Mesothelial cell of epicardium (in vitro differentiated cells): ENCODE measurements around the gene UGT1A6. TPM values are rescaled to one million over a fixed set of nuclear protein-coding genes. Genes with fewer than 3 reads are reported as not detected.
"Not testable (repeated sequence)": the region's sequence is repeated elsewhere in the genome, so short reads cannot be mapped to it uniquely, and the experiment has no call there.

Experiments
- DNase-seq, 2 experiments: peaks; one replicate each; pipeline ENCODE4 v3.0.0; 2021; ENCODE audit warnings: low spot score in 2 of 2; ENCODE audit not compliant: unreplicated experiment in 2 of 2
- H3K27ac Mint-ChIP-seq: 2 replicates; pipeline ENCODE4 v1.8.0; 2021; ENCODE audit warnings: mixed read lengths
- H3K27me3 Mint-ChIP-seq: 2 replicates; pipeline ENCODE4 v1.8.0; 2021; ENCODE audit warnings: low read depth, mixed read lengths
- H3K36me3 Mint-ChIP-seq: 2 replicates; pipeline ENCODE4 v1.8.0; 2021; ENCODE audit warnings: mixed read lengths
- H3K4me1 Mint-ChIP-seq: 2 replicates; pipeline ENCODE4 v1.8.0; 2021; ENCODE audit warnings: mixed read lengths
- H3K4me3 Mint-ChIP-seq: 2 replicates; pipeline ENCODE4 v1.8.0; 2021; ENCODE audit warnings: mild to moderate bottlenecking, moderate library complexity, mixed read lengths
- H3K9me3 Mint-ChIP-seq: 2 replicates; pipeline ENCODE4 v1.8.0; 2021; ENCODE audit warnings: mixed read lengths
- total RNA-seq: library from RNA; stranded (reverse); gene quantifications from 3 replicates; pipeline ENCODE4 v1.2.1, GENCODE V29; 2021
- TF ChIP-seq, protein P1 (sequence below): fragments of 200-600 bp; sonication (generic); IDR thresholded peaks from one replicate; pipeline ENCODE4 v1.5.0; 2021; ENCODE audit warnings: antibody characterized with exemption; ENCODE audit not compliant: unreplicated experiment

Gene UGT1A6
- total RNA-seq, 1 donor from 2014 or later = not detected

DNA sequence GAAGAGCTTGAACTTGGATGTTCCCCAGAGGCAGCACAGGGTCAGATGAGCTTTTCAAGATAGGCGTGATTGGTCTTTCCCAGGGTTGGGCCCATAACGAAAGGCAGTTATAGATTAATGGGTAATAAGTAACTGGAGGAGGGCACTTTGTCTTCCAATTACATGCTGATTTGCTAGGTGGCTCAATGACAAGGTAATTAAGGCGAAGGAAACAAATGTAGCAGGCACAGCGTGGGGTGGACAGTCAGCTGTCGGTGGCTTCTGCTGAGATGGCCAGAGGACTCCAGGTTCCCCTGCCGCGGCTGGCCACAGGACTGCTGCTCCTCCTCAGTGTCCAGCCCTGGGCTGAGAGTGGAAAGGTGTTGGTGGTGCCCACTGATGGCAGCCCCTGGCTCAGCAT, 25.9 kb downstream of the UGT1A6 start, which contains the start of gene UGT1A4:
TSS of gene UGT1A4 (plus strand) at position 185 of the 400 bp plus-strand sequence. CDS start at position 270, 85 bp downstream.
- H3K4me1 Mint-ChIP-seq = no peaks in the 10 kb centered on the region
- no peaks in the 10 kb centered on the region for H3K9me3 Mint-ChIP-seq
- H3K36me3 Mint-ChIP-seq = no peaks in the 10 kb centered on the region
- H3K4me3 Mint-ChIP-seq = no peak within 1 kb of the TSS
- DNase-seq = no peak
- H3K27ac Mint-ChIP-seq = no peak within 1 kb of the TSS
- TF ChIP-seq, protein P1, sequence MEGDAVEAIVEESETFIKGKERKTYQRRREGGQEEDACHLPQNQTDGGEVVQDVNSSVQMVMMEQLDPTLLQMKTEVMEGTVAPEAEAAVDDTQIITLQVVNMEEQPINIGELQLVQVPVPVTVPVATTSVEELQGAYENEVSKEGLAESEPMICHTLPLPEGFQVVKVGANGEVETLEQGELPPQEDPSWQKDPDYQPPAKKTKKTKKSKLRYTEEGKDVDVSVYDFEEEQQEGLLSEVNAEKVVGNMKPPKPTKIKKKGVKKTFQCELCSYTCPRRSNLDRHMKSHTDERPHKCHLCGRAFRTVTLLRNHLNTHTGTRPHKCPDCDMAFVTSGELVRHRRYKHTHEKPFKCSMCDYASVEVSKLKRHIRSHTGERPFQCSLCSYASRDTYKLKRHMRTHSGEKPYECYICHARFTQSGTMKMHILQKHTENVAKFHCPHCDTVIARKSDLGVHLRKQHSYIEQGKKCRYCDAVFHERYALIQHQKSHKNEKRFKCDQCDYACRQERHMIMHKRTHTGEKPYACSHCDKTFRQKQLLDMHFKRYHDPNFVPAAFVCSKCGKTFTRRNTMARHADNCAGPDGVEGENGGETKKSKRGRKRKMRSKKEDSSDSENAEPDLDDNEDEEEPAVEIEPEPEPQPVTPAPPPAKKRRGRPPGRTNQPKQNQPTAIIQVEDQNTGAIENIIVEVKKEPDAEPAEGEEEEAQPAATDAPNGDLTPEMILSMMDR = no peak
- peaks cover 25% of the 10 kb centered on the region for H3K27me3 Mint-ChIP-seq

DNA sequence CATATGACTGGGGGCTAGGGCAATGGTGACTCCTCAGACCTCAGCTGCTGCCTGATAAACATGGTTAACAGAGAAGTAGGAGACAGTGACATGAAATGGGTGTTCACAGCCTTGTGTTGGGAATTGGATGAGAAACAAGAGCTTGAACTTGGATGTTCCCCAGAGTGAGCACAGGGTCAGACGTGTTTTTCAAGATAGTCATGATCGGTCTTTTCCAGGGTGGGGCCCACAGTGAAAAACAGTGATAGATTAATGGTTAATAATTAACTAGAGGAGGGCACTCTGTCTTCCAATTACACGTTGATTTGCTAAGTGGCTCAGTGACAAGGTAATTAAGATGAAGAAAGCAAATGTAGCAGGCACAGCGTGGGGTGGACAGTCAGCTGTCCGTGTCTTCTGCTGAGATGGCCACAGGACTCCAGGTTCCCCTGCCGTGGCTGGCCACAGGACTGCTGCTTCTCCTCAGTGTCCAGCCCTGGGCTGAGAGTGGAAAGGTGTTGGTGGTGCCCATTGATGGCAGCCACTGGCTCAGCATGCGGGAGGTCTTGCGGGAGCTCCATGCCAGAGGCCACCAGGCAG, 36.1 kb downstream of the UGT1A6 start, which contains the start of gene UGT1A3:
TSS of gene UGT1A3 (plus strand) at position 320 of the 579 bp plus-strand sequence. CDS start at position 405, 85 bp downstream.
- no peak within 1 kb of the TSS for H3K4me3 Mint-ChIP-seq
- H3K9me3 Mint-ChIP-seq = peaks cover 7% of the 10 kb centered on the region
- no peak within 1 kb of the TSS for H3K27ac Mint-ChIP-seq
- H3K4me1 Mint-ChIP-seq = no peaks in the 10 kb centered on the region
- H3K36me3 Mint-ChIP-seq = no peaks in the 10 kb centered on the region
- no peak for DNase-seq
- peaks cover 4% of the 10 kb centered on the region for H3K27me3 Mint-ChIP-seq
- TF ChIP-seq, protein P1 = no peak

DNA sequence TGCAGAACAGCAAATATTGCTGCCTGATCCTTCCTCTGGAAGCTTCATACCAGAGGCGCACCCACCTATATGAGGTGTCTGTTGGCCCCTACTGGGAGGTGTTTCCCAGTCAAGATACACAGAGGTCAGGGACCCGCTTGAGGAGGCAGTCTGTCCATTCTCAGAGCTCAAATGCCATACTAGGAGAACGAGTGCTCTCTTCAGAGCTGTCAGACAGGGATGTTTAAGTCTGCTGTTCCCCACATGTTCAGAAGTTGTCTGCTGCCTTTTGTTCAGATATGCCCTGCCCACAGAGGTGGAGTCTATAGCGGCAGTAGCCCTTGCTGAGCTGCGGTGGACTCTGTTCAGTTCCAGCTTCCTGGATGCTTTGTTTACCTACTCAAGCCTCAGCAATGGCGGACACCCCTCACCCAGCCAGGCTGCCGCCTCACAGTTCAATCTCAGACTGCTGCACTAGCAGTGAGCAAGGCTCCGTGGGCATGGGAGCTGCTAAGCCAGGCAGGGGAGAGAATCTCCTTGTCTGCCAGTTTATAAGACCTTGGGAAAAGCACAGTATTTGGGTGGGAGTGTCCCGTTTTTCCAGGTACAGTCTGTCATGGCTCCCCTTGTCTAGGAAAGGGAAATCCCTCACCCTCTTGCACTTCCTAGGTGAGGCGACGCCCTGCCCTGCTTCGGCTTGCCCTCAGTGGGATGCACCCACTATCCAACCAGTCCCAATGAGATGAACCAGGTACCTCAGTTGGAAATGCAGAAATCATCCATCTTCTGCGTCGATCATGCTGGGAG, 44.4 kb downstream of the UGT1A6 start:
- H3K4me3 Mint-ChIP-seq, H3K4me1 Mint-ChIP-seq, H3K36me3 Mint-ChIP-seq, DNase-seq, H3K27ac Mint-ChIP-seq: not testable (repeated sequence)
- Mint-ChIP-seq H3K9me3 (peaks cover 11% of the 10 kb centered on the region), H3K27me3 (peaks cover 37% of the 10 kb centered on the region)

DNA sequence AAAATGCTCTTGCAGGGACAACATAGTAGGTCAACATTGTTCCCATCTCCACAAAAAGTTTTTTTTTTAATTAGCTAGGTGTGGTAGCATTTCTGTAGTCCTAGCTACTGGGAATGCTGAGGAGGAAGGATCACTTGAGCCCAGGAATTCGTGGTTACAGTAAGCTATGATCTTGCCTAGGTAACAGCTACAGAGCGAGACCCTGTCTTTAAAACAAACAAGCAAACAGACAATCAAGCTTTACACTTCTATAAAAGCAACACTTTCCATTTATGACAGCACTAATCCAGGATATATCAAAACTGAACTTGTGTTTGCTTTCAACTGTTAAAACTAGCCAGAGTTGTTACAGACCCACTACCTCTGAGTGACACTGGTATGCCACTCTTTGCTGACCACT, 48.2 kb downstream of the UGT1A6 start:
- Mint-ChIP-seq H3K27ac (no peak overlapping the region), H3K9me3 (peaks cover 11% of the 10 kb centered on the region), H3K4me1 (no peaks in the 10 kb centered on the region), H3K36me3 (no peaks in the 10 kb centered on the region), H3K27me3 (peaks cover 19% of the 10 kb centered on the region), H3K4me3 (no peak overlapping the region)
- TF ChIP-seq, protein P1 = no peak
- no peak for DNase-seq

DNA sequence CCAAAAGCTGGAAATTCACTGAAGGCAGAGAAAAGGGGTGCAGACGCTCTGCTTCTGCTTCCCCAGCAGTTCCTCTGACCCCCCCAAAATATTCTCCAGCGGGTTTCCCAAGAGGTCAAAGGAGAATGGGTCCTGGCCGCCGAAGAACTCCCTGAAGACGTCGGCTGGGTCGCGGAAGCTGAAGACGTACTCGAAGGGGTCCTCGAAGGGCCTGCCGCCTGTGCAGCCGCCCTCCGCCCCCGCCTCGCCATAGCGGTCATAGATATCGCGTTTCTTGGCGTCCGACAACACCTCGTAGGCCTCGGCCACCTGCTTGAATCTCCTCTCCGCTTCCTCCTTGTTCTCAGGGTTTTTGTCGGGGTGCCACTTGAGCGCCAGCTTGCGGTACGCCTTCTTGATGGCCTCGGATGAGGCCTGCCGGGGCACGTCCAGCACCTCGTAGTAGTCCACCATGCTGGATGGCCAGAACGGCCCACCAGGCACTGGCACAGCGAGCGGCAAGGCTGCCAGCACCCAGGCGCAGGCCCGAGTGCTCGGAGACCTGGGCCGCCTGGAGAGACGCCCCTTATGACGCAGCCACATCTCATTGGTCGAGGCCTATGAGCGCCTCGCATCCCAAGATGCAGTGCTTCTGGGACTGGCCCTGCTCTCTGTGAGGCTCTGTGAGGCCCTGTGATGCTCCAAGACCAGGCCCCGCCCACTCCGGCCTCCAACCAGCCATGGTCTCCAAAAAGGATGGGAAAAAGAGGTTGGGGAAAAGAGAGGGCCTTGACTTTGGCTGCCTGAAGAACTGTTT, 51.0 kb downstream of the UGT1A6 start:
- Mint-ChIP-seq H3K4me1 (no peaks in the 10 kb centered on the region), H3K36me3 (no peaks in the 10 kb centered on the region), H3K27ac (no peak overlapping the region), H3K4me3 (no peak overlapping the region), H3K9me3 (peaks cover 16% of the 10 kb centered on the region), H3K27me3 (peaks cover 19% of the 10 kb centered on the region)
- TF ChIP-seq, protein P1 = no peak
- DNase-seq = no peak
